HEK293T (cell line): ENCODE data around the gene WDR53.

Experiments
- ARNT ChIP-seq: fragments of 450-650 bp; IDR thresholded peaks from 2 replicates; pipeline ENCODE4 v1.6.1; 2017; ENCODE audit warnings: mild to moderate bottlenecking
- BHLHE40 ChIP-seq: fragments of 450-650 bp; IDR thresholded peaks from 2 replicates; pipeline ENCODE4 v1.6.1; 2016; ENCODE audit warnings: mild to moderate bottlenecking, moderate library complexity, borderline replicate concordance
- ELF4 ChIP-seq: fragments of 450-650 bp; IDR thresholded peaks from 2 replicates; pipeline ENCODE4 v1.6.1; 2017; ENCODE audit warnings: antibody characterized with exemption
- FOXK2 ChIP-seq: fragments of 450-650 bp; IDR thresholded peaks from 2 replicates; pipeline ENCODE4 v1.6.1; 2016; ENCODE audit warnings: mild to moderate bottlenecking
- FOXM1 ChIP-seq: fragments of 450-650 bp; IDR thresholded peaks from 2 replicates; pipeline ENCODE4 v1.6.1; 2017; ENCODE audit warnings: mild to moderate bottlenecking, borderline replicate concordance
- LEF1 ChIP-seq: fragments of 450-650 bp; IDR thresholded peaks from 2 replicates; pipeline ENCODE4 v1.6.1; 2017; ENCODE audit warnings: mild to moderate bottlenecking, borderline replicate concordance
- NFRKB ChIP-seq: fragments of 450-650 bp; IDR thresholded peaks from 2 replicates; pipeline ENCODE4 v1.6.1; 2016; ENCODE audit warnings: mild to moderate bottlenecking, moderate library complexity
- SUZ12 ChIP-seq: fragments of 450-650 bp; IDR thresholded peaks from 2 replicates; pipeline ENCODE4 v1.6.1; 2016; ENCODE audit warnings: mild to moderate bottlenecking
- TARDBP ChIP-seq: fragments of 450-650 bp; IDR thresholded peaks from 2 replicates; pipeline ENCODE4 v1.6.1; 2016

DNA sequence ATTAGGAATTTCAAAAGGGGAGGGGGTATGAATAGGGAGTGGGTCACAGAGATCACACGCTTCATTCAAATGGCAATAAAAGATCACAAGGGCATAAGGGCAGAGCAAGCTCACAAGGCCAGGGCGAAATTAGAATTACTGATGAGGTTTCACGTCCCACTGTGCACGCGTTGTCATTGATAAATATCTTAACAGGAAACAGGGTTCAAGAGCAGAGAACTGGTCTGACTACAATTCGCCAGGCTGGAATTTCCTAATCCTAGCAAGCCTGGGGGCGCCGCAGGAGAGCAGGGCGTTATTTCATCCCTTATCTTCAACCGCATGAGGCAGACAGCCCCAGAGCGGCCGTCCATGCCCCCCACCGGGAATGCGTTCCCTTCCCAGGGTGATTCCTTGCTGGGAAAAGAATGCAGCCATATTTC lies 35.1 kb downstream of the WDR53 start:
- TF ChIP-seq FOXK2 (no peak), FOXM1 (no peak), SUZ12 (no peak), NFRKB (no peak), BHLHE40 (no peak), TARDBP (no peak), ARNT (no peak), LEF1 (no peak), ELF4 (no peak)
